ENCODE data around the gene ZFYVE27.

GRCh38 chr10:97734021-97734420, 2.9 kb upstream of the ZFYVE27 start:
- no peak for TF ChIP-seq CTCF (conservative IDR thresholded peaks at IDR 0.05; ENCODE audit: low read length)
- TF ChIP-seq EZH2phosphoT487 (IDR thresholded peaks at IDR 0.05; ENCODE audit: borderline replicate concordance, low read depth, low read length): no peak

Data from OCI-LY7 (cell line).